ENCODE measurements around the gene CREB3L2.
A peak's percentile ranks its signal among the peaks of the same experiment; 100 is the strongest.

Gene CREB3L2

GRCh38 chr7:137951700-137952425, 50.0 kb downstream of the CREB3L2 start:
- Histone ChIP-seq H3K4me2 (ENCODE audit: low read length) (no peak overlapping the region), H4K91ac (ENCODE audit: low read depth, low read length) (peak overlapping the region; percentile 76), H3K27me3 (ENCODE audit: insufficient read depth, low read length) (no peaks in the 10 kb centered on the region), H3K23ac (ENCODE audit: low read length) (no peak overlapping the region), H2BK5ac (ENCODE audit: low read depth, low read length, poor library complexity) (no peak overlapping the region), H4K8ac (ENCODE audit: low read depth, low read length) (peak overlapping the region; percentile 61), H3K9ac (ENCODE audit: low read length) (no peak overlapping the region), H3K36me3 (ENCODE audit: control insufficient read depth in 1 of 2, insufficient read depth in 2 of 2, low read length in 2 of 2) (no peaks in the 10 kb centered on the region), H4K12ac (ENCODE audit: low read depth, low read length) (no peak overlapping the region), H2BK12ac (ENCODE audit: low read length) (peak overlapping the region; percentile 73), H3K9me3 (ENCODE audit: insufficient read depth, low read depth, low read length) (no peaks in the 10 kb centered on the region), H2AFZ (ENCODE audit: insufficient read depth, low read length, poor library complexity) (no peak overlapping the region), H3K18ac (ENCODE audit: low read length) (peak overlapping the region; percentile 50), H3K4me3 (ENCODE audit: low read depth, low read length) (no peak overlapping the region), H3K79me2 (ENCODE audit: control insufficient read depth, insufficient read depth, low read length, poor library complexity) (peaks cover 17% of the 10 kb centered on the region), H3K4me1 (ENCODE audit: control insufficient read depth in 1 of 2, insufficient read depth in 2 of 2, low read length in 2 of 2) (peaks cover 28 to 48% of the 10 kb centered on the region in 2 experiments), H3K4ac (ENCODE audit: low read depth, low read length) (peak overlapping the region; percentile 84), H3K27ac (ENCODE audit: low read depth, low read length) (peak overlapping the region; percentile 97), H2AK5ac (ENCODE audit: low read length) (no peak overlapping the region), H2BK120ac (ENCODE audit: insufficient read depth, low read length, poor library complexity) (peak overlapping the region; percentile 75), H3K79me1 (ENCODE audit: low read length) (peaks cover 30% of the 10 kb centered on the region), H3K14ac (ENCODE audit: low read length) (peak overlapping the region; percentile 48)
- no CpG with 5 or more reads among the region's 7 CpGs for WGBS (ENCODE audit: extremely low coverage, insufficient coverage, insufficient read length)
- peak in 1 of 2 donors; percentile 64 for DNase-seq

GRCh38 chr7:137950967-137951366, 50.9 kb downstream of the CREB3L2 start:
- Histone ChIP-seq H2AFZ (ENCODE audit: insufficient read depth, low read length, poor library complexity) (no peak overlapping the region), H3K79me1 (ENCODE audit: low read length) (peaks cover 28% of the 10 kb centered on the region), H3K9me3 (ENCODE audit: insufficient read depth, low read depth, low read length) (no peaks in the 10 kb centered on the region), H2BK120ac (ENCODE audit: insufficient read depth, low read length, poor library complexity) (no peak overlapping the region), H3K9ac (ENCODE audit: low read length) (no peak overlapping the region), H2BK5ac (ENCODE audit: low read depth, low read length, poor library complexity) (no peak overlapping the region), H3K4me3 (ENCODE audit: low read depth, low read length) (no peak overlapping the region), H3K14ac (ENCODE audit: low read length) (no peak overlapping the region), H3K4me2 (ENCODE audit: low read length) (no peak overlapping the region), H3K18ac (ENCODE audit: low read length) (no peak overlapping the region), H4K8ac (ENCODE audit: low read depth, low read length) (no peak overlapping the region), H3K4me1 (ENCODE audit: control insufficient read depth in 1 of 2, insufficient read depth in 2 of 2, low read length in 2 of 2) (peaks cover 25 to 47% of the 10 kb centered on the region in 2 experiments), H2AK5ac (ENCODE audit: low read length) (no peak overlapping the region), H3K36me3 (ENCODE audit: control insufficient read depth in 1 of 2, insufficient read depth in 2 of 2, low read length in 2 of 2) (peaks cover 0 to 2% of the 10 kb centered on the region in 2 experiments), H3K27me3 (ENCODE audit: insufficient read depth, low read length) (no peaks in the 10 kb centered on the region), H4K91ac (ENCODE audit: low read depth, low read length) (peak overlapping the region; percentile 57), H4K12ac (ENCODE audit: low read depth, low read length) (no peak overlapping the region), H2BK12ac (ENCODE audit: low read length) (no peak overlapping the region), H3K4ac (ENCODE audit: low read depth, low read length) (no peak overlapping the region), H3K79me2 (ENCODE audit: control insufficient read depth, insufficient read depth, low read length, poor library complexity) (peaks cover 18% of the 10 kb centered on the region), H3K27ac (ENCODE audit: low read depth, low read length) (no peak overlapping the region), H3K23ac (ENCODE audit: low read length) (no peak overlapping the region)
- no CpG with 5 or more reads among the region's 7 CpGs for WGBS (ENCODE audit: extremely low coverage, insufficient coverage, insufficient read length)
- no peak for DNase-seq

GRCh38 chr7:137950263-137950621, 51.6 kb downstream of the CREB3L2 start:
- no CpG with 5 or more reads among the region's 4 CpGs for WGBS (ENCODE audit: extremely low coverage, insufficient coverage, insufficient read length)

GRCh38 chr7:137949416-137950262, 52.2 kb downstream of the CREB3L2 start:
- Histone ChIP-seq H4K12ac (ENCODE audit: low read depth, low read length) (no peak overlapping the region), H3K27me3 (ENCODE audit: insufficient read depth, low read length) (no peaks in the 10 kb centered on the region), H3K79me2 (ENCODE audit: control insufficient read depth, insufficient read depth, low read length, poor library complexity) (peaks cover 17% of the 10 kb centered on the region), H2BK12ac (ENCODE audit: low read length) (no peak overlapping the region), H3K9me3 (ENCODE audit: insufficient read depth, low read depth, low read length) (no peaks in the 10 kb centered on the region), H4K8ac (ENCODE audit: low read depth, low read length) (no peak overlapping the region), H3K36me3 (ENCODE audit: control insufficient read depth in 1 of 2, insufficient read depth in 2 of 2, low read length in 2 of 2) (peaks cover 0 to 3% of the 10 kb centered on the region in 2 experiments), H3K9ac (ENCODE audit: low read length) (no peak overlapping the region), H3K18ac (ENCODE audit: low read length) (no peak overlapping the region), H3K4me1 (ENCODE audit: control insufficient read depth in 1 of 2, insufficient read depth in 2 of 2, low read length in 2 of 2) (peaks cover 20 to 36% of the 10 kb centered on the region in 2 experiments), H3K14ac (ENCODE audit: low read length) (no peak overlapping the region), H2BK5ac (ENCODE audit: low read depth, low read length, poor library complexity) (no peak overlapping the region), H3K4me3 (ENCODE audit: low read depth, low read length) (no peak overlapping the region), H2AK5ac (ENCODE audit: low read length) (no peak overlapping the region), H3K4me2 (ENCODE audit: low read length) (no peak overlapping the region), H3K4ac (ENCODE audit: low read depth, low read length) (peak overlapping the region; percentile 49), H3K23ac (ENCODE audit: low read length) (no peak overlapping the region), H3K79me1 (ENCODE audit: low read length) (peaks cover 22% of the 10 kb centered on the region), H2AFZ (ENCODE audit: insufficient read depth, low read length, poor library complexity) (no peak overlapping the region), H3K27ac (ENCODE audit: low read depth, low read length) (peak overlapping the region; percentile 34), H2BK120ac (ENCODE audit: insufficient read depth, low read length, poor library complexity) (no peak overlapping the region), H4K91ac (ENCODE audit: low read depth, low read length) (no peak overlapping the region)
- no peak for DNase-seq
- WGBS (ENCODE audit: extremely low coverage, insufficient coverage, insufficient read length), result no CpG with 5 or more reads among the region's 6 CpGs

More at GRCh38 chr7:137950263-137950621, 51.6 kb downstream of the CREB3L2 start:
- Histone ChIP-seq H3K36me3 (ENCODE audit: control insufficient read depth in 1 of 2, insufficient read depth in 2 of 2, low read length in 2 of 2) (peaks cover 0 to 3% of the 10 kb centered on the region in 2 experiments), H3K27ac (ENCODE audit: low read depth, low read length) (peak overlapping the region; percentile 34), H4K12ac (ENCODE audit: low read depth, low read length) (no peak overlapping the region), H3K79me2 (ENCODE audit: control insufficient read depth, insufficient read depth, low read length, poor library complexity) (peaks cover 19% of the 10 kb centered on the region), H4K91ac (ENCODE audit: low read depth, low read length) (no peak overlapping the region), H3K4ac (ENCODE audit: low read depth, low read length) (peak overlapping the region; percentile 49), H2BK12ac (ENCODE audit: low read length) (no peak overlapping the region), H2AK5ac (ENCODE audit: low read length) (no peak overlapping the region), H3K4me1 (ENCODE audit: control insufficient read depth in 1 of 2, insufficient read depth in 2 of 2, low read length in 2 of 2) (peaks cover 24 to 42% of the 10 kb centered on the region in 2 experiments), H3K14ac (ENCODE audit: low read length) (no peak overlapping the region), H2AFZ (ENCODE audit: insufficient read depth, low read length, poor library complexity) (no peak overlapping the region), H2BK5ac (ENCODE audit: low read depth, low read length, poor library complexity) (no peak overlapping the region), H3K18ac (ENCODE audit: low read length) (no peak overlapping the region), H3K27me3 (ENCODE audit: insufficient read depth, low read length) (no peaks in the 10 kb centered on the region), H3K23ac (ENCODE audit: low read length) (no peak overlapping the region), H3K9me3 (ENCODE audit: insufficient read depth, low read depth, low read length) (no peaks in the 10 kb centered on the region), H4K8ac (ENCODE audit: low read depth, low read length) (no peak overlapping the region), H3K4me3 (ENCODE audit: low read depth, low read length) (no peak overlapping the region), H2BK120ac (ENCODE audit: insufficient read depth, low read length, poor library complexity) (no peak overlapping the region), H3K4me2 (ENCODE audit: low read length) (no peak overlapping the region), H3K9ac (ENCODE audit: low read length) (no peak overlapping the region), H3K79me1 (ENCODE audit: low read length) (peaks cover 27% of the 10 kb centered on the region)
- DNase-seq, result peak in 1 of 2 donors; percentile 61
